Panc1 (cell line): ENCODE results near the gene MAGI1. TPM values are rescaled to one million over a fixed set of nuclear protein-coding genes. Genes with fewer than 3 reads are reported as not detected.

Source experiments
- ATAC-seq: fragments of 200-7000 bp; cut with Tn5 transposase; 2 replicates; pipeline ENCODE4 v1.9.1; 2020; ENCODE audit warnings: mild to moderate bottlenecking, moderate library complexity
- BruUV-seq: library from RNA; stranded (reverse); fragments of 400-500 nt; replicated peaks from 2 replicates; lab custom pipeline; 2021; lab: Mats Ljungman, UMichigan
- CTCF ChIA-PET: fragments of 300-600 bp; sonication (Branson Sonifier 250); formaldehyde crosslinking; loops from one replicate; lab custom pipeline; 2022; ENCODE audit warnings: antibody characterized with exemption; lab: Charles Lee
- POLR2A ChIA-PET: fragments of 300-600 bp; sonication (Branson Sonifier 250); formaldehyde crosslinking; loops from one replicate; lab custom pipeline; 2022; ENCODE audit warnings: antibody characterized with exemption; lab: Charles Lee
- DNase-seq: peaks from one replicate; pipeline ENCODE4 v3.0.0-alpha.2; 2010; ENCODE audit warnings: low read depth, low spot score
- H3K27ac ChIP-seq: 2 replicates; pipeline ENCODE4 v1.5.1; 2011; ENCODE audit warnings: mild to moderate bottlenecking, low read length, inconsistent platforms
- H3K27me3 ChIP-seq: fragments of 200-500 bp; sonication (Bioruptor generic); 2 replicates; pipeline ENCODE4 v1.6.0; 2014; ENCODE audit warnings: low read length, inconsistent platforms; ENCODE audit not compliant: control insufficient read depth, insufficient read depth
- H3K36me3 ChIP-seq: fragments of 200-500 bp; sonication (Bioruptor generic); 2 replicates; pipeline ENCODE4 v1.5.1; 2014; ENCODE audit warnings: inconsistent platforms, mild to moderate bottlenecking, low read length, moderate library complexity; ENCODE audit not compliant: control insufficient read depth, insufficient read depth
- H3K4me1 ChIP-seq: 2 replicates; pipeline ENCODE4 v1.5.1; 2011; ENCODE audit warnings: inconsistent platforms, mild to moderate bottlenecking, low read length, moderate library complexity; ENCODE audit not compliant: control insufficient read depth, insufficient read depth
- H3K4me3 ChIP-seq, 2 experiments: 2 replicates each; pipeline ENCODE4 v1.5.1; 2011 to 2012; ENCODE audit warnings: low read depth in 2 of 2, low read length in 2 of 2, mild to moderate bottlenecking in 2 of 2, inconsistent platforms in 1 of 2, moderate library complexity in 1 of 2
- H3K9me3 ChIP-seq: fragments of 200-500 bp; sonication (Bioruptor generic); 2 replicates; pipeline ENCODE4 v1.5.1; 2014; ENCODE audit warnings: low read depth, mild to moderate bottlenecking, inconsistent platforms, low read length, moderate library complexity; ENCODE audit not compliant: control insufficient read depth, insufficient read depth
- POLR2AphosphoS5 ChIP-seq: IDR thresholded peaks from 2 replicates; pipeline ENCODE4 v1.6.1; 2012; ENCODE audit warnings: mild to moderate bottlenecking, low read depth, low read length, moderate library complexity
- SIN3A ChIP-seq: IDR thresholded peaks from 2 replicates; pipeline ENCODE4 v1.6.1; 2012; ENCODE audit warnings: low read depth, mild to moderate bottlenecking, low read length, moderate library complexity, borderline replicate concordance; ENCODE audit not compliant: insufficient read depth
- TCF7L2 ChIP-seq: IDR thresholded peaks from 2 replicates; pipeline ENCODE4 v1.6.1; 2011; ENCODE audit warnings: mild to moderate bottlenecking, low read depth, low read length, inconsistent platforms
- in situ Hi-C: cut with HindIII; loops from 2 replicates; pipeline ENCODE4 v1.10.0; 2016; ENCODE audit warnings: low sequenced_read_pairs, low pct_unique_long_range_greater_than_20kb
- intact Hi-C: fragments of 100-400 bp; cut with micrococcal nuclease; formaldehyde crosslinking; loops from one replicate; pipeline ENCODE4 v1.10.0; 2022; ENCODE audit not compliant: unreplicated experiment
- total RNA-seq: library from RNA; stranded (reverse); gene quantifications from one replicate; pipeline ENCODE4 v1.2.1, GENCODE V29; 2021; ENCODE audit not compliant: unreplicated experiment
- TF ChIP-seq, protein P1 (sequence below): fragments of 450-650 bp; IDR thresholded peaks from 2 replicates; pipeline ENCODE4 v1.5.1; 2017; ENCODE audit warnings: mild to moderate bottlenecking
- TF ChIP-seq, protein P2 (sequence below), 2 experiments: IDR thresholded peaks; 2 replicates each; pipeline ENCODE4 v1.6.1; 2011 to 2012; ENCODE audit warnings: low read depth in 2 of 2, control low read depth in 1 of 2, low read length in 1 of 2, mild to moderate bottlenecking in 1 of 2, moderate library complexity in 1 of 2; ENCODE audit not compliant: insufficient read depth in 1 of 2

MAGI1 gene
- total RNA-seq, 1 experiment from 2014 or later = 9.5 TPM

DNA sequence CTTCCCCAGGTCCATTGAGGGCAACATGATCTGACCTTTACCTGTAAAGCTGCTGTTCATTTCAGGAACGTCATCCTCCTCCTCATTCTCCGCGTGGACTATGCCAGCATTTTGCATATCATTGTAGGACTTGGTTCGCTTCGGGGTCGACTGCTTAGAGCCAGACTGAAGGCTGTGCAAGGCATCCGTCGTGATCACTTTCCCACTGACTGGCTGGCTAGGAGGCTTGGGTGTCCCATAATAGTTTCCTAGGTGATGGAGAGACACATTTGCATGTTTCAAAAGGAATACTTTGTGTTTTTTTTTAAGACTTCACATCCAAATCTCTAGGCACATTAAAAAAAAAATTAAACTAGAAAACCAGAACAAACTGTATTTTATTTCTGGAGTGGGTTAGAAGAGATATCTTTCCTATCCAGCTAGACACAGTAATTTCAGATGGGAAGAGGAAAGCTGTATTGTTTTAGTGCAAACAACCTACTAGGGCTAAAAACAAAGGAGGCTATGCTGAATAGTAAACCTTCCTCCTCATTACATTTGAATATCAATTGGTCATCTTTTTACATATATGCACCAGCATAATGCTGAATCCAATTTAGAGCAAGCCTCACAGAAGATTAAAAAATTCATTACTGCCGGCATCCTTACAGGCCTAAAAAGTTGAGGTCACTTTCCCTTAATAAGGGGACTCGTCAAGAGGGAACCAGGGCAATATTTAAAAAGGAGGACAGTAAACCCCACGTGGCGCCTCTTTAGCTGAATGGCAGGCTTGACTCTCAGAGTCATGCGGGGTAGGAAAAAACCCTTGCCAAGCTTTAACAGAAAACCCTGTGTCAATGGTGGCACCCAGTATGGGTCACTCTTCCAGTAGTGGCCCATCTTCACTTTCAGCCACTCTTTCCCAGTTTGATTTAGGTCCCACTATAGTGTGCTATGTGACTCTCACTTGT lies 559.9 kb downstream of the MAGI1 start:
- POLR2A ChIA-PET = no interaction called here
- intact Hi-C loops (no loop called here), in situ Hi-C loops (no loop called here)
- H3K4me1 ChIP-seq = no peaks in the 10 kb centered on the region
- no peaks in the 10 kb centered on the region for H3K27me3 ChIP-seq
- H3K36me3 ChIP-seq = no peaks in the 10 kb centered on the region
- no peaks in the 10 kb centered on the region for H3K9me3 ChIP-seq
- DNase-seq (no peak), ATAC-seq (no peak)
- TF ChIP-seq, protein P1, sequence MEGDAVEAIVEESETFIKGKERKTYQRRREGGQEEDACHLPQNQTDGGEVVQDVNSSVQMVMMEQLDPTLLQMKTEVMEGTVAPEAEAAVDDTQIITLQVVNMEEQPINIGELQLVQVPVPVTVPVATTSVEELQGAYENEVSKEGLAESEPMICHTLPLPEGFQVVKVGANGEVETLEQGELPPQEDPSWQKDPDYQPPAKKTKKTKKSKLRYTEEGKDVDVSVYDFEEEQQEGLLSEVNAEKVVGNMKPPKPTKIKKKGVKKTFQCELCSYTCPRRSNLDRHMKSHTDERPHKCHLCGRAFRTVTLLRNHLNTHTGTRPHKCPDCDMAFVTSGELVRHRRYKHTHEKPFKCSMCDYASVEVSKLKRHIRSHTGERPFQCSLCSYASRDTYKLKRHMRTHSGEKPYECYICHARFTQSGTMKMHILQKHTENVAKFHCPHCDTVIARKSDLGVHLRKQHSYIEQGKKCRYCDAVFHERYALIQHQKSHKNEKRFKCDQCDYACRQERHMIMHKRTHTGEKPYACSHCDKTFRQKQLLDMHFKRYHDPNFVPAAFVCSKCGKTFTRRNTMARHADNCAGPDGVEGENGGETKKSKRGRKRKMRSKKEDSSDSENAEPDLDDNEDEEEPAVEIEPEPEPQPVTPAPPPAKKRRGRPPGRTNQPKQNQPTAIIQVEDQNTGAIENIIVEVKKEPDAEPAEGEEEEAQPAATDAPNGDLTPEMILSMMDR = no peak
- TF ChIP-seq TCF7L2 (no peak), POLR2AphosphoS5 (no peak), SIN3A (no peak)
- TF ChIP-seq, protein P2, sequence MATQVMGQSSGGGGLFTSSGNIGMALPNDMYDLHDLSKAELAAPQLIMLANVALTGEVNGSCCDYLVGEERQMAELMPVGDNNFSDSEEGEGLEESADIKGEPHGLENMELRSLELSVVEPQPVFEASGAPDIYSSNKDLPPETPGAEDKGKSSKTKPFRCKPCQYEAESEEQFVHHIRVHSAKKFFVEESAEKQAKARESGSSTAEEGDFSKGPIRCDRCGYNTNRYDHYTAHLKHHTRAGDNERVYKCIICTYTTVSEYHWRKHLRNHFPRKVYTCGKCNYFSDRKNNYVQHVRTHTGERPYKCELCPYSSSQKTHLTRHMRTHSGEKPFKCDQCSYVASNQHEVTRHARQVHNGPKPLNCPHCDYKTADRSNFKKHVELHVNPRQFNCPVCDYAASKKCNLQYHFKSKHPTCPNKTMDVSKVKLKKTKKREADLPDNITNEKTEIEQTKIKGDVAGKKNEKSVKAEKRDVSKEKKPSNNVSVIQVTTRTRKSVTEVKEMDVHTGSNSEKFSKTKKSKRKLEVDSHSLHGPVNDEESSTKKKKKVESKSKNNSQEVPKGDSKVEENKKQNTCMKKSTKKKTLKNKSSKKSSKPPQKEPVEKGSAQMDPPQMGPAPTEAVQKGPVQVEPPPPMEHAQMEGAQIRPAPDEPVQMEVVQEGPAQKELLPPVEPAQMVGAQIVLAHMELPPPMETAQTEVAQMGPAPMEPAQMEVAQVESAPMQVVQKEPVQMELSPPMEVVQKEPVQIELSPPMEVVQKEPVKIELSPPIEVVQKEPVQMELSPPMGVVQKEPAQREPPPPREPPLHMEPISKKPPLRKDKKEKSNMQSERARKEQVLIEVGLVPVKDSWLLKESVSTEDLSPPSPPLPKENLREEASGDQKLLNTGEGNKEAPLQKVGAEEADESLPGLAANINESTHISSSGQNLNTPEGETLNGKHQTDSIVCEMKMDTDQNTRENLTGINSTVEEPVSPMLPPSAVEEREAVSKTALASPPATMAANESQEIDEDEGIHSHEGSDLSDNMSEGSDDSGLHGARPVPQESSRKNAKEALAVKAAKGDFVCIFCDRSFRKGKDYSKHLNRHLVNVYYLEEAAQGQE (IDR thresholded peaks at IDR 0.05; ENCODE audit: insufficient read depth in 1 of 2, low read depth in 2 of 2, low read length in 1 of 2) = no peak
- no peak overlapping the region for H3K4me3 ChIP-seq
- CTCF ChIA-PET = no interaction called here
- no TSS peak for BruUV-seq
- no peak overlapping the region for H3K27ac ChIP-seq

- TF ChIP-seq, protein P1 = no peak
- TF ChIP-seq, protein P2 (IDR thresholded peaks at IDR 0.05; ENCODE audit: insufficient read depth in 1 of 2, low read depth in 2 of 2, low read length in 1 of 2) = no peak
- TF ChIP-seq SIN3A = no peak
- no peak for TF ChIP-seq TCF7L2
- no peak for TF ChIP-seq POLR2AphosphoS5
- no TSS peak for BruUV-seq
- H3K36me3 ChIP-seq = no peaks in the 10 kb centered on the region
- H3K27me3 ChIP-seq = no peaks in the 10 kb centered on the region
- no peaks in the 10 kb centered on the region for H3K9me3 ChIP-seq
- no peak overlapping the region for H3K4me3 ChIP-seq
- in situ Hi-C loops (no loop called here), intact Hi-C loops (no loop called here)
- ChIA-PET POLR2A (no interaction called here), CTCF (no interaction called here)
- no peak overlapping the region for H3K27ac ChIP-seq
- no peak for ATAC-seq
- DNase-seq = no peak
- H3K4me1 ChIP-seq = no peaks in the 10 kb centered on the region
Measured at GRCh38 chr3:65473736-65474135, 565.0 kb downstream of the MAGI1 start.
